ENCODE data around the gene LYL1. TPM values are rescaled to one million over a fixed set of nuclear protein-coding genes. Genes with fewer than 3 reads are reported as not detected.
"Not testable (repeated sequence)": the region's sequence is repeated elsewhere in the genome, so short reads cannot be mapped to it uniquely, and the experiment has no call there.

The LYL1 gene
- 305 TPM for total RNA-seq

GRCh38 chr19:13102666-13103580, at the start of gene LYL1:
TSS of gene LYL1 (minus strand) at chr19:13102858. CDS start at chr19:13101171, 1,687 bp downstream.
- DNase-seq (ENCODE audit: low read depth in 2 of 3, low spot score in 2 of 3), result peak in 2 of 3 donors; percentile 98

GRCh38 chr19:13151605-13152355, 49.1 kb upstream of the LYL1 start:
- peak; percentile 88 to 95 (median 95) for DNase-seq (ENCODE audit: low read depth in 2 of 3, low spot score in 2 of 3)

GRCh38 chr19:13150931-13151604, 48.4 kb upstream of the LYL1 start:
- DNase-seq (ENCODE audit: low read depth in 2 of 3, low spot score in 2 of 3), result peak in 2 of 3 donors; percentile 38 to 48

- peak; percentile 78 to 94 (median 94) for DNase-seq (ENCODE audit: low read depth in 2 of 3, low spot score in 2 of 3)
Measured at GRCh38 chr19:13150187-13150930, 47.7 kb upstream of the LYL1 start, which contains the start of the genes IER2 and STX10. TSS of gene IER2 (plus strand) at chr19:13150411. CDS start at chr19:13153187, 2,776 bp downstream. TSS of gene STX10 (minus strand) at chr19:13150375. CDS start at chr19:13150173, 202 bp downstream.

- DNase-seq (ENCODE audit: low read depth in 2 of 3, low spot score in 2 of 3), result peak in 1 of 3 donors; percentile 30
Measured at GRCh38 chr19:13149628-13150186, 47.0 kb upstream of the LYL1 start.

- DNase-seq (ENCODE audit: low read depth in 2 of 3, low spot score in 2 of 3), result not testable (repeated sequence)
Measured at GRCh38 chr19:13149173-13149627, 46.5 kb upstream of the LYL1 start.

GRCh38 chr19:13146763-13147563, 44.3 kb upstream of the LYL1 start:
- DNase-seq (ENCODE audit: low read depth in 2 of 3, low spot score in 2 of 3), result peak in 1 of 3 donors; percentile 63

GRCh38 chr19:13139633-13140311, 37.1 kb upstream of the LYL1 start:
- no peak for DNase-seq (ENCODE audit: low read depth in 2 of 3, low spot score in 2 of 3)

- DNase-seq (ENCODE audit: low read depth in 2 of 3, low spot score in 2 of 3), result no peak
Measured at GRCh38 chr19:13138916-13139198, 36.2 kb upstream of the LYL1 start.

GRCh38 chr19:13138171-13138915, 35.7 kb upstream of the LYL1 start:
- no peak for DNase-seq (ENCODE audit: low read depth in 2 of 3, low spot score in 2 of 3)

- DNase-seq (ENCODE audit: low read depth in 2 of 3, low spot score in 2 of 3), result no peak
Measured at GRCh38 chr19:13137290-13137794, 34.7 kb upstream of the LYL1 start.

- DNase-seq (ENCODE audit: low read depth in 2 of 3, low spot score in 2 of 3), result no peak
Measured at GRCh38 chr19:13135068-13136062, 32.7 kb upstream of the LYL1 start.

GRCh38 chr19:13134626-13135025, 32.0 kb upstream of the LYL1 start:
- no peak for DNase-seq (ENCODE audit: low read depth in 2 of 3, low spot score in 2 of 3)

- DNase-seq (ENCODE audit: low read depth in 2 of 3, low spot score in 2 of 3), result no peak
Measured at GRCh38 chr19:13133241-13133870, 30.7 kb upstream of the LYL1 start.

- peak in 2 of 3 donors; percentile 53 to 82 for DNase-seq (ENCODE audit: low read depth in 2 of 3, low spot score in 2 of 3)
Measured at GRCh38 chr19:13132471-13133180, 30.0 kb upstream of the LYL1 start.

Measured in hematopoietic multipotent progenitor cell (in vitro differentiated cells).